IPS-NIHi7 (cell line): ENCODE measurements around the gene SAMD4B.
"Not testable (repeated sequence)": the region's sequence is repeated elsewhere in the genome, so short reads cannot be mapped to it uniquely, and the experiment has no call there.

ENCODE experiments used
- DNase-seq: peaks from one replicate; pipeline ENCODE4 v3.0.0; 2012; ENCODE audit warnings: mixed read lengths; ENCODE audit errors: extremely low spot score

SAMD4B gene

DNA sequence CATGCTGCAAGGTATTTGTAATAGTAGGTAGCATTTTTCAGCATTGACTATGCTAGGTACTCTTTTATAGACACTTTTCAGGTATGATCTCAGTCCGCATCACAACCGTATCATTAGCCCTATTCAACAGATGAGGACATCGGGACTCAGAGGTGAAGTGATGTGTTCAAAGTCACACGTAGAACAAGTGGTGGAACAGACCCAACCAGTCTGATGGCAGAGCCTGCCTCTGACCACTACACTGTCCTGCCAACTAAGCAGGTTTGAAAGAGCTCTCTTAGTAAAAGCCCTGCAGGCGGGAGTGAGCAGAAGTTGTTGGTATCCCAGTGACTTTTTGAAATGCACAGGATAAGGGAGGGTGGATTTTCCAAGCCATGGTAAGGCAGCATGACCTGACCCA is 28.5 kb downstream of the SAMD4B start:
- no peak for DNase-seq

DNA sequence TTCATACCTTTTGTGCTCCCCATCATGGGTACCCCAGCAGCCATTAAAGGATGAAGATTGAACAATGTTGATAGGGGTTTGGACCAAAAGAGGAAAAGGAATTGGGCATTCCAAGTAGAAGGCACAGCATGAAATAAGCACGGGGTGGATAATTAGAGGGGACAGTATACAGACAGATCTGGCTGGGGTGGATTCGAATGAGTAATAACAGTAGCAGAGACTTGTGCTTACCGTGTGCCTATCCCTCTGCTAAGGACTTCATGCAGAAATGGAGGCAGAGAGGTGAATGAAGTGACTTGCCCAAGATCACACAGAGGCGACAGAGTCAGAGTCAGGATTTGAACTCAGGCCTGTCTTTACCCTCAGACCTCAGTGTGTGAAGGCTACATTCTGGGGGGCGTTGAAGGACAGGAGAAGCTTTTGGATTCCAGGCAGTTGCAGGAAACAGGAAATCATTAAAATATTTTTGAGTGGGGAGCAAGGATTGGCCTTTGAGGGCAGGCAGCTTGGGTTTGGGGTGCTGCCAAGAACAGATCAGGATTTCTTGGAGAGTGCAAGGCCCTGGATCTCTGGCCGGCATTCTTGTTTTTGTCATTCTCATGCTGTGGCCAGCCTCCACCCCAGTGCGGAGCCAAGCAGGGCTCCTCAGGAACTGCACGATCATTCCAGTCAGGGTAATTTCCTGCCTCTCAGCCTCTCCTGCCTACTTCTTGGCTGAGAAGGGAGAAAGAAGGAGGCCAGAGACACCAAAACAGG is 30.0 kb downstream of the SAMD4B start:
- DNase-seq: no peak

DNA sequence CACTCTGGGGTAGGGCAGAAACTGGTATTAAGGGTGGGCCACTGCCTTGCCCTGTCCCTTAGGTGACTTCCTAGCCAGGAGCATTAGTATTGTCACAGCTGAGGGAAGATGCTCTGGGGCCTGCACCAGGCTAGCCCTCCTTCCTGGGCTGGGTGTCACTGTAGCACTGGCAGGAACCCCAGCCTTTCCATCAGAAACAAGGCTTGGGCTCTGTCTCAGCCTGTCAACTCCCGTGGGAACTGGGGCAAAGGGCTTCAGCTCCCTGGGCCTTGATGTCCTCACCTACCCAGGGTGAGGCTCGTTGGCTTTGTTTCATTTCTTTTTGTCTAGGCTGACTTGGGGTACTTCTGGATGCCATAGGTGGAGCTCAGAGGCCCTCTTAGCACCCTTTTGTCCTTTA is 30.7 kb downstream of the SAMD4B start:
- no peak for DNase-seq

DNA sequence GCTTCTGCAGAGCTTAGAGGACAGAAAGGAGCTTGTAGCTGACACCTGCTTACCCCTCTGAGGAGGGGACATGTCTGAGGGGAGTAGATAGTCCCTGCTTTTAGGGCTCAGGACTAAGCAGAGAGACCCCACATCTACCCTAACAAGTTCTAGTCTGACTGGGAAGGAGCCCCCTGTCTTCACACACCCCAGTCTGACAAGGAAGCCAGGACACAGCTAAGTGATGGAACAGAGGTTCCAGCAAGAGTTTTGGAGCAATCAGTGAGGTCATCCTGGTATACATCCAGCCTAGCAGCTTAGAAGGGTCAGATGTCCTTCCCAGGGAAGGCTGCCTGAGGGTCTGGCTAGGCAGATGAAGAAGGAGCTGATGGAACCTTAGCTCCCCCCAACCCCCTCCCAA is 33.7 kb downstream of the SAMD4B start:
- DNase-seq: no peak

DNA sequence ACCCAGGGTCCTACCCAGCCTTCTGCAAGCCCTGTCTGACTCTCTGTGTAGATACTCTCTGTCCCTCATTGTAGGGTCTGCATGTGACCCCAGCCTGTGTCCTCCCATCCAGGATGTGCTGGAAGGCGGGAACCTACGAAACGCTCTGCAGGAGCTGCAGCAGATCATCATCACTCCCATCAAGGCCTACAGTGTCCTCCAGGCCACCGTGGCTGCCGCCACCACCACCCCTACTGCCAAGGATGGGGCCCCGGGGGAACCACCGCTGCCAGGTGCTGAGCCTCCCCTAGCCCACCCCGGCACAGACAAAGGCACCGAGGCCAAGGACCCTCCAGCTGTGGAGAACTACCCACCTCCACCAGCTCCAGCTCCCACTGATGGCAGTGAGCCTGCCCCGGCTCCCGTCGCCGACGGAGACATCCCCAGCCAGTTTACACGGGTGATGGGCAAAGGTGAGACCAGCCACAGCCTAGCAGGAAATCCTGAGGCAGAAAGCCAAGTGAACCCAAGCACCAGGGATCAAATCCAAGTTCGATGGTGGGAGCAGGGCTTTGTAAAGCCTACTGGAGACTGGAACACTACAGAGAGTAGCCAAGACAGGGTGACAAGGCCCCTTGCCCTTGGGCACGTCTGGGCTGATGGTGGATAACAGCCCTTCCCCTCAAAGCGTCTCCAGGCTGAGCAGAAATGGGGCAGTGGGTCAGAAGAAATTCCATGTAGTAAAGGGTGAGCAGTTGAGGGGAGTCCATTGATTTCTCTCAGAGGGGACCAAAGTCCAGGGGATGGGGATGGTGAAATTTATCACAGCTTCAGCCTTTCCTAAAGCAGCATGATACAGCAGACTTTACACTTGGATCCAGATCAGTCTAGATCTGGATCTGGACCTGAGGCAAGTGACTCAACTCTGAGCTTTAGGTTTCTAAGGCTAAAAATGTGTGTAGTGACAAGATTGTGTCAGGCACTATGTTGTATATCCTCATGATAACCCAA is 35.4 kb downstream of the SAMD4B start:
- no peak for DNase-seq

DNA sequence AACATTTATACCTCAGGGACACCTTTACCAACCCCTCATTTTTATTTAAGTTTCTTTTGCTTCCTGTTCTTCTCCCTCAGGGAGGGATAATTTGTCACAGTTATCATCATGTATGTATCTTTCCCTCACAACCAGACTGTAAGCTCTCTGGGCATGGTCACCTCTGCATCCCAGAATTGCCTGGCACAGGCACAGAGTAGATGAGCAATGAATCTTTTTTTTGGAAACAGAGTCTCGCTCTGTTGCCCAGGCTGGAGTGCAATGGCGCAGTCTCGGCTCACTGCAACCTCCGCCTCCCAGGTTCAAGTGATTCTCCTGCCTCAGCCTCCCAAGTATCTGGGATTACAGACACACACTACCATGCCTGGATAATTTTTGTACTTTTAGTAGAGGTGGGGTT is 37.1 kb downstream of the SAMD4B start:
- DNase-seq: not testable (repeated sequence)

DNA sequence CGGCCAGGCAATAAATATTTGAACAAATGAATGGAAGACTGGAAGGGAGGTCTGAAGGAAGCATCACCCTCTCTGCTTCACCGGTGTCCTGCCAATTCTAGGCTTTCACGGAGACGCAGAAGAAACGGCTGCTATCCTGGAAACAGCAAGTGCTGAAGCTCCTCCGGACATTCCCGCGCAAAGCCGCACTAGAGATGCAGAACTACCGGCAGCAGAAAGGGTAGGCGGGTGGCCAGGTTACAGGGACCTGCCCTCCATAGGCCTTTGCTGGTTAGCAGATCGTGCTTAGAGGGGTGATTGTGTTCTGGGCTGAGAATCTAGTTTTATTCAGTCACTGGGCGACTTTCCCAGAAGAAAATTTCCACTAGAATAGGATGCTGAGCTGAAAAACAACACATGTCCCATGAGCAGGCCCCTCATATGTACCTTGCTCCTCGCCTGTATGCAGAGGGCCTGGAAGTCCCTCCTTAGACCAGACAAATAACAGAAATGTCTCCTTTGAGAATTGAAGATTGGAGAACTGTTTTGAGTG is 37.7 kb downstream of the SAMD4B start:
- no peak for DNase-seq

DNA sequence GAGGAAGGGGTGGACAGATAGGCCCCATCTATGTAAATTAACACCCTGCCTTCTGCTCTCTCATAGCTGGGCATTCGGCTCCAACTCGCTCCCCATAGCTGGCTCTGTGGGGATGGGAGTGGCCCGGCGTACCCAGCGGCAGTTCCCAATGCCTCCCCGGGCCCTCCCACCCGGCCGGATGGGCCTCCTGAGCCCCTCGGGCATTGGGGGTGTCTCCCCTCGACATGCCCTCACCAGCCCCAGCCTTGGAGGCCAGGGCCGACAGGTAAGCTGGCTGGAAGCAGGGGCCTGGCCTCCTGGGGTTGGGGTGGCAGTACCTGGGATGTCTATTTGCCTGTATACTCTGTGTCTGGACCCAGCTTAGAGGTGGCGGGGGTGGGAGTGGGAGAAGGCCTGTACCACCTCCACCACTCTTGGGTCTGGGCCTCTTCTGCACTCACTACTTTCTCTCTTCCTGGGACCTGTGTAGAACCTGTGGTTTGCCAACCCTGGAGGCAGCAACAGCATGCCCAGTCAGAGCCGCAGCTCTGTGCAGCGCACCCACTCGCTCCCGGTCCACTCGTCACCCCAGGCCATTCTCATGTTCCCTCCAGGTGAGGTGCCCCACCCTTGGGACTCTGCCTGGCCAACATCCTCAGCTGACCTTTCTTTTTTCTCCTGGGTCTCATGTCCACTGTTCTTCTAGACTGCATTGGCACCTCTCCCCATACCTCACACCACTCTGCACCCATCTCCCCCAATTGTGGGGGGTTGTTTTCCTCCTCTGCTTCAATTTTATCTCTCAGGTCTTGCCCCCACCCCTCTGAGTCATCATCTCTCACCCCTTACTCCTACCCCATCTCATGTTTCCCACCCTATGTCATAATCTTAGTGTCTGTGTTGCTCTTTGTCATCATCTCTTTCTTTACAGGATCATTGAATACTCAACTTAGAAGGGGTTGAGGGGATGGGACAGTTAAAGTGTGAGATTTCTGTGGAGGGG is 38.6 kb downstream of the SAMD4B start:
- no peak for DNase-seq

DNA sequence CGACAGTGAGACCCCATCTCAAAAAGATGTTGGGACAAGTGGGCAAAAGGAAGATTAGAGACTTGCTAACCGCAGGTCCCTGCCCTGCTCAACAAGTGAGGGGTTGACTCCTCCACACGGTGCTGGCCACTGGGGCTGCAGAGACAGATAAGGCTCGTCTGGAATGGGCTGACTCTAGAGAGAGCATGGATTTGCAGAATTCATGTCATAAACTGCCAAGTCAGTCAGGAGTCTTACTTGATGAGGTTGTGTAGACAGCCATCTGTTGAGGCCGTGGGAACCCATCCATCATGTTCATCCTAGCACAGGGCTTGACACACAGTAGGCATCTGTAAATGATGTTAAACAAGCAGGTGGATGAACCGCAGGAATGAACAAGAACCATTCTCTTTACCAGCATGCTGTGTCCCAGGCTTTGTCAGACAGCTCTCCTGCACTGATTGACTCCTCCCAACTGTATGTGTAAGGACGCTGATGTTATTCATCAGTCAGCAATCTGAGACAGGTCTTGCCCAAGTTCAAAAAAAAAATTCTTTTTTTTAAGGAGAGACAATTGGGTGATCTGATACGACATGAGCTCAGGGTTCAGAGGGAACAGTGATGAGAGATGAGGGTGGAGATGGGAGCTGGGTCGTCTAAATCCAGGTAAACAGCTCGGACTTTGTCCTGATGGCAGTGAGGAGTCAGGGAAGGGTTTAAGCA is 39.8 kb downstream of the SAMD4B start:
- DNase-seq: no peak

DNA sequence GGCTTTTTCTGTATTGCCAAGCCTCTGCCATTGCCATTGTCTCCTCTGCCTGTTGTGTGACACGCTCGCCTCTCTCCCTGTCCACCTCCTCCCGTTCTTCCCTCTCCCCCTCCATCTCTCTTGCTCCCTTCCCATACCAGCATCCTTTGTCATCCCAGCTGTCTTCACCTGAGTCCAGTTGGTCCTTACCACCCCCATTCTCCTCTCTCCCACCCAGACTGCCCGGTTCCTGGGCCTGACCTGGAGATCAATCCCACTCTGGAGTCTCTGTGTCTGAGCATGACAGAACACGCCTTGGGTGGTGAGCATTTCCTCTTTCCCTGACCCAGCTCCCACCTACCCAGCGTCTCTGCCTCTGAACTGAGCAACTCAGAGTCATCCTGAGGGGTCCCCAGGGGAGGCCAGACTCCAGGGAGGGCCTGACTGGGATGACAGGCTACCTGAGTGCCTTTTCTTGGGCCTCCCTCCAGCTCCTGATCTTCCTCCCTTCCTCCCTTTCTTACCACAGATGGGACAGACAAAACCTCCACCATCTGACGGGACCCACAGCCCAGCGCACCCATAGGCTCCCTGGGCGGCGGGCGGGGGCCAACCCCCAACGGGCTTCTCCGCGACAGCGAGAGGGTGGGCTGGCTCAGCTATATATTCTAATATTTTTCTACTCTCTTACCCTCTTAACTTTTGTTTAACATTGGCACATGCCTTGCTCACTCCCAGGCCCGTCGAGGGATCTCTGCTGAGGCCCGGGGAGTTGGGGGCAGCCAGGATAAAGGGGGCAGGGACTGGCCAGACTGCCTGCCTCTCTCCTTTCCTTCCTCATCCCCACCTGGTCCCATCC is 41.0 kb downstream of the SAMD4B start:
- DNase-seq: no peak

DNA sequence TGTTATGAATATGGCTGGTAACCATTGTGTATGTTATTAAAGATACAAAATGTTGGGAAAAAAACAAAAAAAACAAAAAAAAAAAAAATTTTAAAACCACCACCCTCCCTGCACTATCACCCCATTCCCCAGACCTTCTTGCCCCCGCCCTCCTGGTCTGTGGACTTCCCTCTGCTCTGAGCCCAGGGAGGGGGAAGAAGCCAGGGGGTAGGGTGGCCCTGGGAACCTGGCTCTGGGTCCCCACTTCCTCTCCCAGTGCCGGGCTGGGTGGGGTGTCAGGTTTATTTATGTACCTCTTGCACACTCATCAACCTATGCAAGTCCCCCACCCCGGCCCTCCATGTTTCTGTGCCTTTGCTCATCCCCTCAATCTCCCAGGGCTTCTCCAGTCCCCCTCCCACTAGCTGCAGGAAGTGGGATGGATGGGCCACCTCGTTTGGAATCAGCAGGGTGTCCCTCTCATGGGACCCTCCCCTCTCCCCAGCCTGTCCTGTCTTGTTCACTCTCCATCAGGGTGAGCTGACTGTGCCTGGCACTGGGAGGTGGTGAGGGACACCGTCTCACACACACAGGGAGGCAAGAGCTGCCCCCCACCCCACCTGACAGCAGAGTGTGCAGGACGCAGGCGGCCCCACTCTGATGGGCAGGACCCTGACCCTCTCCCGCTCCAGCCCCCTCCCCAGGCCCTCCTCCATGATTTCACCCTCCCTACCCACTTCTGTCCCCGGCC is 42.8 kb downstream of the SAMD4B start:
- no peak for DNase-seq

DNA sequence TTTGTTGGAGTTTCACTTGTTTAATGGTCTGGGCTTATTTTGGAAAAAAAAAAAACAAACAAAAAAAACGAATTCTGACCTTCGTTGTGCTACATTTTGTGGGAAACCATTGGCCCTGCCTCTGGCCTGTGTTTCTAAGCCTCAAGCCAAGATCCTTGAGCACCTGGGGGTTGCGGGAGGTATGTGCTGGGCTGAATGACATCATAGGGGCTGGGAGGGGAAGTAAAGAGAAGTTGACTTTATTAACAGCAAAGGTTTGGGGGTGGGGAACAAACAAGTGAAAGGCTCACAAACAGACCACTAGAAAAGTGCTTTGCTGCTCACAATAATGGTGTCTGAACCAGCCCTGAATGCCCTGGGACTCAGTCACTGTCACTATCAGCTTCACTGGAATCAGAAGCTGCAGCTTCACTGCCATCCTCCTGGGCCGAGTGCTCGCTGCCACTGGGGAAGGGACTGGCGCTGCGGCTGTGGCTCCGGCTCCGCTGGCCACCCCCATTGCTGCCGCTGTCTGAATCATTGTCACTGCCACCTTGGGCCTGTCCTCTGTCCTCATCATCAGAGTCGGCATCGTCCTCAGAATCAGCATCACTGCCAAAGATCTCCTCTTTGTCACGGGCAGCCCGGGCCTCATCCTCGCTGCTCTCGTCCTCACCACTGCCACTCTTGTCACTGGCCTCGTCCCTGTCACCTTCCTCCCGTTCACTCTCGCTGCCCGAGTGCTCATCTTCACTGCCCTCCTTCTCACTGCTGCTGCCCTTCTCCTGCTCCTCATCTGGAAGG is 43.6 kb downstream of the SAMD4B start:
- no peak for DNase-seq

DNA sequence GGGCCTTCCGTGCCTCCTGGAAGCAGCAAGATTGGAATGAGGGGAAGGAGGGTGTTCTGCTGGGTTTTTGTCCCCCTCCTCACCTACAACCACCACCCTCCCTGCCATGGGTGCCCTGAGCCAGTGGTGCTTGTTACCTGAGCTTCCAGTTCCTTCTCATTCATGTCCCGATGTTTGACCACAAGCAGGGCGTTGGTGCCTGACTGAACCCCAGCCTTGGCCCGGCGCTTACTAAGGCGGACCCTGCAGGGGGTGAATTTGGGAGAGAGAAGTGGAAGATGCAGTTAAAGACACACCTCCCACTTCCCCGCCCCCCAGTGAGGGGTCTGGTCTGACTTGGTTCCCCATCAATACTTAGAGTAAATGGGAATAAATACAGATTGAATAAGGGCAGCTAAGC is 44.3 kb downstream of the SAMD4B start:
- no peak for DNase-seq

DNA sequence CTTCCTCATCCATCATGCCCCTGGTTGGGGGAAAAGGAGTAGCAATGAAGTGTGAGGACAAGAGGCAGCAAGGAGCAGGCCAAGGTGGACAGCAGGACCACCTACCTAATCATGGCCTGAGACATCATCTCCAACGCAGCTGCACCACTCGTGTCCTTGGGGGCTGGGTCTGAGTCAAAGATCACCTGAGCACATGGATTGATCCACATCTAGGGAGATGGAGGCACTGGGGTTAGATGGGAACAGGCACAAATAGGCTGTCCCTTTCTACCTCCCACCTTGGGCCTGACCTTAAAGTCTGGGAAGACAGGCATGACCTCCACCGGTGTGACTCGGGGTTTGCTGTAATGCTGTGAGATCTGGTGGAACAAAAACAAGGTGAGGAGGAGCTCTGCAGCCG is 46.4 kb downstream of the SAMD4B start:
- DNase-seq: no peak

DNA sequence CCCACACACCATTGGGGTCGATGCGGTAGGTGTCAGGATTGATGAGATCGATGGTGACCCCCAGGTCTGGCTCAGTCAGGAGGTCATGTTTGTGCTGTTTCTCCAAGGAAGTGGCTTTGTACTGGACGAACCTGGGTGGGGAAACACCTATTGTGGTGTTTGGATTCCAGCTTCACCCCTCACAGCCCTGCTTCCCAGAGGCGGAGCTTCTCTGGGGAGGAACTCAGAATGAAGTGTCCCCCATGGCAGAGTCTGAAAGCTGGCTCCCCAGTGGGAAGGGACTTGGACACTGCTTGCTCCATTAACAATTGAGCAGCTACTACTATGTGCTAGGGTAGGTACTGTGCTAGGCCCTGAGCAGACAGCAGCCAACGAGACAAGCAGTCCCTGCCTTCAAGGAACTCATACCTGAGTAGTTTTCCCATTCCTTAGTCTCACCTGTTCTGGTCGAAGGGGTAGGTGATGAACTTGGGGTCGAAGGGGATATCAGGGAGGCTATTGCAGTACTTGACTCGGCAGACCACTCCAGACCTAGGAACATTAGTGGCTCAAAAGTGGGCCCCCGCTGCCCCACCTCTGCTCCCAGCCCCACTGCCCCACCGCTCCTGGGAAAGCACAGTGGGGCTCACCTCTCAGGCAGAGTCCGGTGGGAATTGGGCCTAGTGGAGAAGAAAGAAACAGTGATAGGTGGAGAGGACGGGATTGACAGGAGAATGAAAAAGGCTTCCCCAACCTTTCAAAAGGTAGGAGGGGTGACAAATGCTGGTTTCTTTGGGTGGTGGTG is 47.6 kb downstream of the SAMD4B start:
- DNase-seq: no peak

DNA sequence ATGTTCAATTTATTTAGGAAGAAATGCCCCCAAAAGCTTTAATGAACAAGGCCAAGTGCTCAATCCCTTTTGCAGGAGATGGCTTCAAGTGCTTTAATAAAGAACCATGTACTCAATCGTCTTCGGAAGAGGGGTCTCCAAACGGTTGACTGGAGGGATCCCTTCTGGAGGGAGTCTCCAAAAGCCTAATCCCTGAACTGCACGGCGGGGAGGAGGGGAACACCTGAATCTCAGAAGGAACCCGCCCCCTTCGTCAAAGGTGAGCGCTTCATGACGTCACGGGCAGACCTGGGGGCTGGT is 48.2 kb downstream of the SAMD4B start:
- DNase-seq: no peak

DNA sequence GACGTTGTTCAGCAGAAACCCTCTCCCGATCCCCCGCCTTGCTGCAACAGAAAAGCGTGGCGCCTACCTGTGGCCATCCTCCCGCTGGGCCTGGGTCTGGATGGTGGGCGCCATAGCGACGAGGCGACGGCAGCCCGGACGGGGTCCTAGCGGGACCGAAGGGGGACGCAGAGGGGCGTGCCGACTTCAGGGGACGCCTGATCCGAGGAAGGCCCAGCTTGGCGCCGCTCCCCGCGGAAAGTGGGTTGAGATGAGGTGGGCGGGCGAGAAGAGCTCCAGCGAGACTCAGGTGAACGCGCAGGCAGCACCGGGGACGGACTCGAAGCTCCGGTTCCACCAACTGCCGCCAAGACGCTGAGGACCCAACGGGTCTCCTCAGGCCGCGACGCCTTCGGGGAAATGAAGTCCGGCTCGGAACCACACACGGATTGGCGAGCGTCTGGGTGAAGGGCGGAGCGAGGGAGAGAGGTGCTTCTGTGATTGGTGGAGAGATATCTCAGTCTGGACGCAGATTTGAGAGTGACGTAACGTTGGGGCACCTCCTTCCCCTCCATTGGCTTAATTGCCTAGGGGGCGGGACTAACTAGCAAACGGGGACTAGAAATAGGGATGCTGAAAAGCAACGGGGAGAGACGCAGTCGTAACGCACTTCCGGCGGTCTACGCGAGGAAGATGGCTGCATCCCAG is 48.7 kb downstream of the SAMD4B start, which contains the start of the genes MED29 and PAF1:
Gene MED29, plus strand, starts transcription at position 628 of the 687 bp plus-strand sequence. Its CDS starts 45 bp downstream, at position 673.
Gene PAF1, minus strand, starts transcription at position 356 of the 687 bp plus-strand sequence. Its CDS starts 242 bp downstream, at position 114.
- peak; percentile 98 for DNase-seq
